Measurements from ENCODE around the gene ZDHHC3. TPM values are rescaled to one million over a fixed set of nuclear protein-coding genes. Genes with fewer than 3 reads are reported as not detected.

ZDHHC3 gene
- total RNA-seq, 1 donor from 2014 or later: 63.4 TPM

DNA sequence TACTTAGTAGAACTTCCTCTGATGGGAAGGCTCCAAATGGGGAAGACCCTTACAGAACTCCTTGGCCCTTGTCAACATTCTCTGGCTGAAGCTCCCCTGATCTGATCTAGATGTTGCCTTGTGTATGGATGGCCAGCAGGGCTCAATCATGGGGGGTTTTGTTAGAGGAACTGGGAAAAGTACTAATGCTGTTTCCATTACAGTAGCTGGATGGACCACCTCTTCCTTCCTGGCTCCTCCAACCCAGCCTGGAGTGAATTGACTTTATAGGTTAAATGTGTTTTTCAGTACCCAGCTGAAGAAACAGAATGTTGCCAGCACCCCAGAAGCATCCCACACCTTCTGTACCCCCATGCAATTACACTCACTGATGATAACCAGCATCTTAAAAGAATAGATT, 27.4 kb upstream of the ZDHHC3 start:
- DNase-seq (ENCODE audit: low spot score): no peak
- Mint-ChIP-seq H3K36me3 (ENCODE audit: low read depth) (peaks cover 55% of the 10 kb centered on the region), H3K4me1 (ENCODE audit: low read depth) (peaks cover 11% of the 10 kb centered on the region), H3K27me3 (ENCODE audit: low read depth) (no peaks in the 10 kb centered on the region), H3K9me3 (ENCODE audit: low read depth) (peaks cover 11% of the 10 kb centered on the region), H3K4me3 (ENCODE audit: unreplicated experiment) (no peak overlapping the region), H3K27ac (ENCODE audit: unreplicated experiment) (no peak overlapping the region)
- TF ChIP-seq, protein P1, sequence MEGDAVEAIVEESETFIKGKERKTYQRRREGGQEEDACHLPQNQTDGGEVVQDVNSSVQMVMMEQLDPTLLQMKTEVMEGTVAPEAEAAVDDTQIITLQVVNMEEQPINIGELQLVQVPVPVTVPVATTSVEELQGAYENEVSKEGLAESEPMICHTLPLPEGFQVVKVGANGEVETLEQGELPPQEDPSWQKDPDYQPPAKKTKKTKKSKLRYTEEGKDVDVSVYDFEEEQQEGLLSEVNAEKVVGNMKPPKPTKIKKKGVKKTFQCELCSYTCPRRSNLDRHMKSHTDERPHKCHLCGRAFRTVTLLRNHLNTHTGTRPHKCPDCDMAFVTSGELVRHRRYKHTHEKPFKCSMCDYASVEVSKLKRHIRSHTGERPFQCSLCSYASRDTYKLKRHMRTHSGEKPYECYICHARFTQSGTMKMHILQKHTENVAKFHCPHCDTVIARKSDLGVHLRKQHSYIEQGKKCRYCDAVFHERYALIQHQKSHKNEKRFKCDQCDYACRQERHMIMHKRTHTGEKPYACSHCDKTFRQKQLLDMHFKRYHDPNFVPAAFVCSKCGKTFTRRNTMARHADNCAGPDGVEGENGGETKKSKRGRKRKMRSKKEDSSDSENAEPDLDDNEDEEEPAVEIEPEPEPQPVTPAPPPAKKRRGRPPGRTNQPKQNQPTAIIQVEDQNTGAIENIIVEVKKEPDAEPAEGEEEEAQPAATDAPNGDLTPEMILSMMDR (IDR thresholded peaks at IDR 0.05): no peak

DNA sequence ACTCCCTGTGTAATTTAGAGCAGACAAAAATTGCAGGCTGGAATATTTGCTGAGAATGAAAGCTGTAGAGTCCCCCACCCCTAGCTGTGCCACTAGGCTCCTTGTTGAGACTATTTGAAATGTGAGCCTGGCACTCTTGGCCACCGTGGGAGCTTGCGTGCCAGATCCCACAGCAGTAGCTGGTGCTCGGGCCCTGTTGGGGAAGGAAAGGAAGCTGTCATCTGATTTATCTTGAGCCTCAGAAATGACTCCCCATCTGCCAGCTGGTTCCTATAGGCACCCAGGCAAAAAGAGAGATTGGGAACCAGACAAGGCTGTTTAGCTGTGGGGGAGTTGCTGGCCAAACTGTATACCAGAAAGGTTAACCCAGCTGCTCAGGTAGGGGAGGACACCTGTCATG, 26.7 kb upstream of the ZDHHC3 start:
- H3K4me1 Mint-ChIP-seq (ENCODE audit: low read depth): peaks cover 6% of the 10 kb centered on the region
- H3K9me3 Mint-ChIP-seq (ENCODE audit: low read depth): peaks cover 11% of the 10 kb centered on the region
- TF ChIP-seq, protein P1 (IDR thresholded peaks at IDR 0.05): no peak
- no peak overlapping the region for H3K4me3 Mint-ChIP-seq (ENCODE audit: unreplicated experiment)
- H3K36me3 Mint-ChIP-seq (ENCODE audit: low read depth): peaks cover 55% of the 10 kb centered on the region
- DNase-seq (ENCODE audit: low spot score): no peak
- H3K27me3 Mint-ChIP-seq (ENCODE audit: low read depth): no peaks in the 10 kb centered on the region
- H3K27ac Mint-ChIP-seq (ENCODE audit: unreplicated experiment): no peak overlapping the region

- H3K27ac Mint-ChIP-seq (ENCODE audit: unreplicated experiment): no peak overlapping the region
- TF ChIP-seq, protein P1 (IDR thresholded peaks at IDR 0.05): no peak
- H3K4me3 Mint-ChIP-seq (ENCODE audit: unreplicated experiment): no peak overlapping the region
- peaks cover 11% of the 10 kb centered on the region for H3K9me3 Mint-ChIP-seq (ENCODE audit: low read depth)
- H3K4me1 Mint-ChIP-seq (ENCODE audit: low read depth): peaks cover 4% of the 10 kb centered on the region
- H3K27me3 Mint-ChIP-seq (ENCODE audit: low read depth): no peaks in the 10 kb centered on the region
- no peak for DNase-seq (ENCODE audit: low spot score)
- H3K36me3 Mint-ChIP-seq (ENCODE audit: low read depth): peaks cover 56% of the 10 kb centered on the region
Observed at GRCh38 chr3:45002139-45002660, 26.2 kb upstream of the ZDHHC3 start.

GRCh38 chr3:45001738-45002137, 25.8 kb upstream of the ZDHHC3 start:
- TF ChIP-seq, protein P1 (IDR thresholded peaks at IDR 0.05): peak; percentile 43
- Mint-ChIP-seq H3K27ac (ENCODE audit: unreplicated experiment) (no peak overlapping the region), H3K4me1 (ENCODE audit: low read depth) (no peaks in the 10 kb centered on the region), H3K27me3 (ENCODE audit: low read depth) (no peaks in the 10 kb centered on the region), H3K9me3 (ENCODE audit: low read depth) (peaks cover 9% of the 10 kb centered on the region), H3K36me3 (ENCODE audit: low read depth) (peaks cover 56% of the 10 kb centered on the region), H3K4me3 (ENCODE audit: unreplicated experiment) (no peak overlapping the region)
- DNase-seq (ENCODE audit: low spot score): no peak

DNA sequence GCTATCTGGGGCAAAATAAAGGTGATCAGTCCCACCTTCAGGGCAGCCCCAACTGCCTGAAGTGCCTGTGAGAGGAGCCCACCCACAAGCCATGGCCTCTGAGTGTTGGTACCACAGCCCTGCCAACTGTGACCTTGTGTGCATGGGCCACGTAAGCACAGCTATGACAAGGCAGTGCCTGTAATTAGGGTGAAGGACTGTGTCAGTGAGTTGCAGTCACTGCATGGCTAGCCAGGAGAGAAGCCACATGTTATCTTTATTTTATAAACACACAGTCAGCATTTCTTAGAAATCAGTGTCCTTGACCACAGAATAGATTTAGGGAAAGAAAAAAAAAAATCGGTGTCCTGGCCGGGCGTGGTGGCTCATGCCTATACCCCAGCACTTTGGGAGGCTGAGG, 24.8 kb upstream of the ZDHHC3 start:
- peaks cover 56% of the 10 kb centered on the region for H3K36me3 Mint-ChIP-seq (ENCODE audit: low read depth)
- no peaks in the 10 kb centered on the region for H3K27me3 Mint-ChIP-seq (ENCODE audit: low read depth)
- no peak for DNase-seq (ENCODE audit: low spot score)
- H3K4me1 Mint-ChIP-seq (ENCODE audit: low read depth): peaks cover 5% of the 10 kb centered on the region
- no peak overlapping the region for H3K27ac Mint-ChIP-seq (ENCODE audit: unreplicated experiment)
- H3K4me3 Mint-ChIP-seq (ENCODE audit: unreplicated experiment): no peak overlapping the region
- TF ChIP-seq, protein P1 (IDR thresholded peaks at IDR 0.05): no peak
- H3K9me3 Mint-ChIP-seq (ENCODE audit: low read depth): peaks cover 9% of the 10 kb centered on the region

Measured in chondrocyte (in vitro differentiated cells).